ENCODE data around the gene TNNI3K. TPM values are rescaled to one million over a fixed set of nuclear protein-coding genes. Genes with fewer than 3 reads are reported as not detected.

TNNI3K gene
- polyA plus RNA-seq, 1 donor from 2014 or later, result 3.5 TPM

- Histone ChIP-seq H3K27ac (ENCODE audit: low read length) (no peak overlapping the region), H3K4me2 (ENCODE audit: low read length) (no peak overlapping the region), H3K4me3 (ENCODE audit: low read length) (no peak overlapping the region), H3K9ac (ENCODE audit: low read length) (no peak overlapping the region), H3K9me2 (ENCODE audit: insufficient read depth, low read length) (no peaks in the 10 kb centered on the region), H3K79me2 (replicated peaks; ENCODE audit: insufficient read depth, low read length) (no peaks in the 10 kb centered on the region), H2AFZ (ENCODE audit: low read depth, low read length) (no peak overlapping the region), H3F3A (ENCODE audit: insufficient read depth, low read length, poor library complexity, severe bottlenecking) (no peaks in the 10 kb centered on the region), H3K27me3 (ENCODE audit: insufficient read depth, low read depth, low read length) (no peaks in the 10 kb centered on the region), H3K36me3 (ENCODE audit: insufficient read depth, low read length) (no peaks in the 10 kb centered on the region), H4K20me1 (ENCODE audit: insufficient read depth) (no peaks in the 10 kb centered on the region), H3K9me3 (ENCODE audit: low read length) (no peaks in the 10 kb centered on the region)
- TF ChIP-seq EZH2 (IDR thresholded peaks at IDR 0.05; ENCODE audit: borderline replicate concordance, insufficient read depth, low read length, poor library complexity, severe bottlenecking), result no peak
- TF ChIP-seq MXI1 (conservative IDR thresholded peaks at IDR 0.05; ENCODE audit: poor library complexity, severe bottlenecking), result no peak
- TF ChIP-seq CTCF (IDR thresholded peaks at IDR 0.05; ENCODE audit: poor library complexity, severe bottlenecking), result no peak
- TF ChIP-seq EP300 (conservative IDR thresholded peaks at IDR 0.05; ENCODE audit: poor library complexity, severe bottlenecking), result no peak
These were observed 348.2 kb downstream of the TNNI3K start for GRCh38 chr1:74583397-74583796.

- Histone ChIP-seq H3F3A (ENCODE audit: insufficient read depth, low read length, poor library complexity, severe bottlenecking) (no peaks in the 10 kb centered on the region), H3K4me2 (ENCODE audit: low read length) (no peak overlapping the region), H3K9me3 (ENCODE audit: low read length) (no peaks in the 10 kb centered on the region), H3K9me2 (ENCODE audit: insufficient read depth, low read length) (no peaks in the 10 kb centered on the region), H3K36me3 (ENCODE audit: insufficient read depth, low read length) (no peaks in the 10 kb centered on the region), H3K27me3 (ENCODE audit: insufficient read depth, low read depth, low read length) (no peaks in the 10 kb centered on the region), H3K79me2 (replicated peaks; ENCODE audit: insufficient read depth, low read length) (no peaks in the 10 kb centered on the region), H4K20me1 (ENCODE audit: insufficient read depth) (no peaks in the 10 kb centered on the region), H3K4me3 (ENCODE audit: low read length) (no peak overlapping the region), H2AFZ (ENCODE audit: low read depth, low read length) (no peak overlapping the region), H3K27ac (ENCODE audit: low read length) (no peak overlapping the region), H3K9ac (ENCODE audit: low read length) (no peak overlapping the region)
- TF ChIP-seq POLR2AphosphoS5 (IDR thresholded peaks at IDR 0.05) (no peak), MXI1 (conservative IDR thresholded peaks at IDR 0.05; ENCODE audit: poor library complexity, severe bottlenecking) (no peak), EZH2 (IDR thresholded peaks at IDR 0.05; ENCODE audit: borderline replicate concordance, insufficient read depth, low read length, poor library complexity, severe bottlenecking) (no peak), SMC3 (conservative IDR thresholded peaks at IDR 0.05; ENCODE audit: poor library complexity) (no peak), EP300 (conservative IDR thresholded peaks at IDR 0.05; ENCODE audit: poor library complexity, severe bottlenecking) (no peak), RAD21 (conservative IDR thresholded peaks at IDR 0.05) (no peak), REST (IDR thresholded peaks at IDR 0.05; ENCODE audit: borderline replicate concordance) (no peak), CTCF (IDR thresholded peaks at IDR 0.05; ENCODE audit: poor library complexity, severe bottlenecking) (no peak), TAF1 (IDR thresholded peaks at IDR 0.05; ENCODE audit: low read depth) (no peak)
These were observed 349.0 kb downstream of the TNNI3K start for GRCh38 chr1:74584185-74584584.

Data from neural cell (in vitro differentiated cells).